ENCODE data around the gene PPIL1.
"Not testable (repeated sequence)": the region's sequence is repeated elsewhere in the genome, so short reads cannot be mapped to it uniquely, and the experiment has no call there.

The PPIL1 gene

GRCh38 chr6:36891153-36891552 is 16.6 kb upstream of the PPIL1 start:
- in situ Hi-C loops (cut with MboI; ENCODE audit: low pct_unique_long_range_greater_than_20kb, low sequenced_read_pairs); DNase-seq: not testable (repeated sequence)

DNA sequence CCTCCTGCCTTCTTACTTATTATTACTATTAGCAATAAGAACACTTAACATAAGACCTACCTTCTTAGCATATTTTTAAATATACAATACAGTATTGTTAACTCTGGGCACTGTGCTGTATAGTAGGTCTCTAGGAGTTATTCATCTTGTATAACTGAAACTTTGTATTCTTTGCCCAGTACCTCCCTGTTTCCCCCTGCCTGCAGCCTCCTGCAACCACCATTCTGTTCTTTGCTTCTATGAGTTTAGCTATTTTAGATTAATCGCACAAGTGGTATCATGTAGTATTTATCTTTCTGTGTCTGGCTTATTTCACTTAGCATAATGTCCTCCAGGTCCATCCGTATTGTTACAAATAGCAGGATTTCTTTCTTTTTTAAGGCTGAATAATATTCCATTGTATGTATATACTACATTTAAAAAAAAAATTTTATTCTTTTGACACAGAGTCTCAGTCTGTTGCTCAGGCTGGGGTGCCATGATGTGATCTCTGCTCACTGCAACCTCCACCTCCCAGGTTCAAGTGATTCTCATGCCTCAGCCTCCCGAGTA is 15.6 kb upstream of the PPIL1 start:
- no peak for DNase-seq
- in situ Hi-C loops (cut with MboI; ENCODE audit: low pct_unique_long_range_greater_than_20kb, low sequenced_read_pairs): no loop called here

DNA sequence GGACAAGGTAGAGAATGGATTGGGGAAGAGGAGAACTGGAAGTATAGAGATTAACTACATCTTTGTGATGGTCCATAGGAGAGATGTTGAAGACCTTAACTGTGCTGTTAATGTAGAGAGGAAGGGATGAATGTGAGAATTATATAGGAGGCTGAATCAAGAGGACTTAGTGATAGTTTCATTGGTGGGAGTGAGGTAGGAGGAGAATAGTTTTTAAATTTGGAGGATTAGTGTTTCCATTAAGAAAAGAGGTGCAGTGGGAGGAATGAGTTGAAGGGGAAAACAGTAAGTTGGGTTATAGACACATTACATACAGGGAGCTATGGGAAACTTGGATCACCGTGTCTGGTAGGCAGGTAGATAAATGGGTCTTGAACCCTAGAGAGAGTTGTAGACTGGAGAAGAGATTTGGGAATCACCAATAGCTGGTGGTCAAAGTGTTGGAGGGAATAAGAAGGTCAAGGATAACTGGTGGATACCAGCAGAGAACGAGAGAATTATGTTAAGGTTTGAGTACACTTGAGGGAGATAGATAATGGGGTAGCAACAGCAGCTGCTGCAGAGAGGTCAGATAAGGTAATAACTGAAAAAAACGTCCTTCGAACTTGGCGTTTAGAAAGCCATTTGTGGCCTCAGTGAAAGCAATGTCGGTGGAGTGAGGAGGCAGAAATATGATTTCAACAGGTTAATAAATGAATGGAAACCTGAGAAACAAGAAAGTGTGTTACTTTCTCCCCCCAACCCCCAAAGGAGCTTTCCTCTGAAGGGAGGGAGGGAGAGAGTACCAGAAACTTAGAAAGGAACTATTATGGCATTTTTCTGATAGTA is 14.3 kb upstream of the PPIL1 start:
- no peak for DNase-seq
- in situ Hi-C loops (cut with MboI; ENCODE audit: low pct_unique_long_range_greater_than_20kb, low sequenced_read_pairs): no loop called here

DNA sequence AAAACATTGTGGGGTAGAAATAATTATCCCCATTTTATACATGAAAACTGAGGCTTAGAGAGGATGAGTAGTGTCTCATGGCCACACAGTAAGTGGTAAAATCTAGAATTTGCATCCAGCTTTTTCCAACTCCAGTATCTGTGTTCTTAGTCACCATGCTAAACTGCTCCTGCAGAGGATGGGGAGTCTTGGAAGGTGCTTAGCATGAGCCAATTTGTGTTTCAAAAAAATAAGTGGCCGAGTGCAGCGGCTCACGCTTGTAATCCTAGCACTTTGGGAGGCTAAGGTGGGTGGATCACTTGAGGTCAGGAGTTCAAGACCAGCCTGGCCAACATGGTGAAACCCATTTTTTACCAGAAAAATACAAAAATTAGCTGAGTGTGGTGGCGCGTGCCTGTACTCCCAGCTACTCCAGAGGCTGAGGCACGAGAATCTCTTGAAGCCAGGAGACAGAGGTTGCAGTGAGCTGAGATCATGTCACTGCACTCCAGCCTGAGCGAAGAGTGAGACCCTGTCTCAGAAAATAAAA is 13.6 kb upstream of the PPIL1 start:
- in situ Hi-C loops (cut with MboI; ENCODE audit: low pct_unique_long_range_greater_than_20kb, low sequenced_read_pairs): no loop called here

GRCh38 chr6:36886950-36887618 is 12.5 kb upstream of the PPIL1 start:
- in situ Hi-C loops (cut with MboI; ENCODE audit: low pct_unique_long_range_greater_than_20kb, low sequenced_read_pairs): no loop called here
- no peak for DNase-seq

More for the DNA sequence above, 13.6 kb upstream of the PPIL1 start:
- no peak for DNase-seq

- in situ Hi-C loops (cut with MboI; ENCODE audit: low pct_unique_long_range_greater_than_20kb, low sequenced_read_pairs): no loop called here
These were observed 11.1 kb upstream of the PPIL1 start, which contains the start of gene C6orf89 for GRCh38 chr6:36885461-36886401. Gene C6orf89, plus strand, starts transcription at chr6:36885952. Its CDS starts 13,493 bp downstream, at chr6:36899445.

DNA sequence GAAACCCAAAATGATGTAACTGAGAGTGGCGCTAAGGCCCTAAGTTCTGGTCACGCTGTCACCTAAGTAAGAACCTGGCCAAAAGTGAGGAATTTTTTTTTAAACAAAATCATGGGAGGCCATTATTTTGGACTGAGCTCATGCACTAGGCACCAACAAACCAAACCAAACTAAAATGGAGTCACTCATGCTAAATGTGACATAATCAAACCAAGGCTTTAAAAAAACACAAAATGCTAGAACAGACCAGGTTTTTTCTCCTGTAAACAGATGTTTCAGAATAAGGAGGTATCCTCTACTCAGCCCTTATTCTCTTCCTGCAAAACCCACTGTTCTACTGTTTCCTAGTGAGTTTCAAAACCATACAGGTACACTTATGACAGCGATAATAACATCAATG is 10.0 kb upstream of the PPIL1 start:
- DNase-seq: no peak
- in situ Hi-C loops (cut with MboI; ENCODE audit: low pct_unique_long_range_greater_than_20kb, low sequenced_read_pairs): no loop called here

More at GRCh38 chr6:36885461-36886401, 11.1 kb upstream of the PPIL1 start, which contains the start of gene C6orf89:
- DNase-seq: peak; percentile 97

DNA sequence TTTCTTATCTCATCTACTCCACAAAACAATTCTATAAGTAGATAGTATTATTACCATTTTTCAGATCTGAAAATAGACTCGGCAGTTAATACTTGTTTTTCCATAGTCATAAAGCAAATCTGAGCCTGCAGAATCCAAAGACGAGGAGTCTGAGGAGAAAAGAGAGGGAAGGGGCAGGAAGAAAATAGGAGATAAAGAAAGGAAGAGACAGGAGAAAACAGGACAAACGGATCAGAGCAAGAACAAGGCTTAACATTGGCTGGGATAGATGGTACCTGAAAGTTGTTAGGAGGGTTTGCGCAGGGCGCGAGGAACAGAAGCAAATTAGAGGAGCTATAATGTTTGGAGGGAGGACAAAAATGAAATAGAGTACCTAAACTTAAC is 639 bp upstream of the PPIL1 start:
- in situ Hi-C loops (cut with MboI; ENCODE audit: low pct_unique_long_range_greater_than_20kb, low sequenced_read_pairs): no loop called here
- DNase-seq: no peak

GRCh38 chr6:36873612-36874442 is 776 bp downstream of the PPIL1 start:
- no peak for DNase-seq

DNA sequence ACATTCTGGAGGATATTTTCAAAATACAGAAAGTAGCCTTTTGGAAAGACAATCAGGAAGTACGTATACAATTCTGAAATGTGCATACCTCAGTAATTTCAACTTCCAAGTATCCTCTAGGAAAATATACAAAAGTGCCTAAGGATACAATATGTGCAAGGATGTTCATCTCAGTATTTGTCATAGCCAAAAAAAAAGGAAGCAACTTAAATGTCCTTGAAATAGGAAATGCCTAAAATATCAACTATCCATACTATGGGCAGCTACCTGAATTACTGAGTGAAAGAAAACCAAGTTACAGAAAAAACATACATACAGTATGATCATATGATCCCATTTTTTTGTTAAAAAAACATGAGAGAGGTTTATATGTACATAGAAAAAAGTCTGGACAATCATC is 1.5 kb downstream of the PPIL1 start:
- DNase-seq: no peak
- in situ Hi-C loops (cut with MboI; ENCODE audit: low pct_unique_long_range_greater_than_20kb, low sequenced_read_pairs): no loop called here

More at GRCh38 chr6:36873612-36874442, 776 bp downstream of the PPIL1 start:
- in situ Hi-C loops (cut with MboI; ENCODE audit: low pct_unique_long_range_greater_than_20kb, low sequenced_read_pairs): no loop called here

DNA sequence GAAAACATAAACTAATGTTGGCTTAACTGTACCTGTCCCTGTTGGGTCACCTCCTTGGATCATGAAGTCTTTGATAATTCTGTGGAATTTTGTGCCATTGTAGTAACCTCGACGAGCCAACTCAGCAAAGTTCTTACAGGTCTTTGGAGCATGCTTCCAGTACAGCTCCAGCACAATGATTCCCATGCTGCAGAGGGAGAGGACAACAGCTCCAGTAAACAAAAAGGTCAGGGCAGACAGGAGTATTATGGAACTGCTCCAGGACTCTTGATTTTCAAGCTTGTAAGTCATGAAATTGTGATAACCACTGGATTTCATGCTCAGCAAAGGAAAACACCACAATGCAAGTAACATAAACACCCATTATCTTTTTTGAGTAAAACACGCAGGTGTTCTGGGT is 2.9 kb downstream of the PPIL1 start:
- DNase-seq: no peak
- in situ Hi-C loops (cut with MboI; ENCODE audit: low pct_unique_long_range_greater_than_20kb, low sequenced_read_pairs): no loop called here

DNA sequence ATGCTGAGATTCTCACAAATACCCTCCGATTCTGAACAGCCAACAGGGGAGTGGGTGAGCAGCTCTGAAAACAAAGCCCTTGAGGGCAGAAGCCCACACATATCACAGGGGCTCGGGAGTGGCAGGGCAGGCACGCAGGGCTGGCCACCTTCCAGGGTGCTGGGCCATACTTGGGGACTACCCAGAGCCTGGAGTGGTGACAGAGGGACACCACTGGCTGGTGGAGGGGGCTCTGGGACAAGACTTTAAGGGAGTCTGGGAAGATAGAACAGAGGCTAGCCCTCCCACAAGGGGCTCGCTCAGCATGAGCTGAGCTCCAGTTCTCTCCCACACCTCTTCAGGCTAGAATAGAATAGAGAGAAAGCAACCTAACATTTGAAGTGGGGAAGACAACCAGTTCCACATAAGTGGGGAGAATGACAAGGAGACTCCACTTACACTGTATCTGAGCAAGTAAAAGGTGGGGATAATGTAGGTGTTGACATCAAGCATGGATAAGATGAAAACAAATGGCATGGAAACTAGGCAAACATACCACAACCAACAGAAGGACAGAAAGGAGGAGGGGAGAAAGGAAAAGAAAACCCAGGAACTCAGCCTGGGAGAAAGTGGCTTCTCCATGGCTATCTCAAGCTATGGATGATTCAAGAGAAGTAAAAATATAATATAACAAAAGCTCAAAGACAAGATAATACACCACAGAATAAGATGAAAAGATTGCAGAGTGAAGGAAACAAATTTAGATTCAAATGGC is 7.0 kb downstream of the PPIL1 start:
- in situ Hi-C loops (cut with MboI; ENCODE audit: low pct_unique_long_range_greater_than_20kb, low sequenced_read_pairs): no loop called here
- DNase-seq: no peak

GRCh38 chr6:36865835-36866234 is 8.8 kb downstream of the PPIL1 start:
- no peak for DNase-seq
- in situ Hi-C loops (cut with MboI; ENCODE audit: low pct_unique_long_range_greater_than_20kb, low sequenced_read_pairs): no loop called here

- DNase-seq: no peak
- in situ Hi-C loops (cut with MboI; ENCODE audit: low pct_unique_long_range_greater_than_20kb, low sequenced_read_pairs): no loop called here
These were observed 10.7 kb downstream of the PPIL1 start for GRCh38 chr6:36863670-36864540.

DNA sequence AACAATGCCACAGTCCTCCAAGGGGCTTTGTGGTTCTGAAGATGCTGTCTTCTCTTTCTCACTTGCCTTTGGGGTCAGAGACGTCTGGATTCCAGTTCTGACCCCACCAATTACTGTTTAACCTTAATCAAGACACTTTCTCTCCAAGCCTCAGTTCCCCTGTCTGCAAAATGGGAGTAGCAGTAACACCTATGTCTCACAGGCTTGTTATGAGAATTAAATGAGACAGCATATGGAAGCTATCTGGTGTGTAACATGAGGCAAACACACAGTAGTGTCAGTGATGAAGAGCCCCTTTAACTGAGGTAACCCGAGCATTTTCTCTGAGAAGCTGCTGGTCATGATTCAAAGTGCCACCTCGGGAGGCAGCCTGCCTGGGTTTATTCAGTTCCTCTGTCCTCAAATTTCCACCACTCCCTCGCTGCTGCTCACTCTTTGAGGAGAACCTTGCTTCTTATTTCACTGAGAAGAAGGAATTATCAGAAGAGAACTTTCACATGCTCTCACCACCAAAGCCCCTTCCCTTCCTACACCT is 11.7 kb downstream of the PPIL1 start:
- in situ Hi-C loops (cut with MboI; ENCODE audit: low pct_unique_long_range_greater_than_20kb, low sequenced_read_pairs): no loop called here
- DNase-seq: no peak

DNA sequence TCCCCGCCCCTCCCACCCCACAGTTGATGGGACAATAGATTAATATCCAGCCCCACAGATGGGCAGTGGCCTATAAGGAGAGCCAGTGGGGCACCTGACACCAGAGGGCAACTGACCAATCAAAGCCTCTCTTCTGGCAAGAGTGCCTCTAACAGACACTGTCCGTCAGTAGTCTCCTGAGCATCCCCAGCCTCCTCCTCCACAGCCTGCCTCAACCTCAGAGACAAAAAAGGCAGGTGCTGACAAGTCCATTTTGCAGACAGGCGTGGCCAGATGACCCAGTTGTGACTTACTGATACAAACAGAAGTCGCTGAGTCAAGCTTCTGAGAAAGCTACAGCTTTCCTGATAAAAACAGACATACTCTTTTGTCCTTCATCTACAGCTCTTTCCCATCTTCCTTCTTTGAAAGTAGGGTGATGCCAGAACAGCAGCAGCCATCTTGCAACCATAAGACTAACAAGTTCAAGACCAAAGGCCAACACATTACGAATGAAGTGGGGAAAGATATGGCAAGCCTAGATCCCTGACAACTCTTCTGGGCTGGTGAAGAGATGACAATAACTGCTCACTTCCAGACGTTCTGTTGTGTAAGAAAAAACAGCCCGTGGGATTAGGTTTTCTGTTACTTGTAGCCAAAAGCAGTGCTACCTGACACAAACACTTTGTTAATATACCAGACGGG is 12.3 kb downstream of the PPIL1 start:
- in situ Hi-C loops (cut with MboI; ENCODE audit: low pct_unique_long_range_greater_than_20kb, low sequenced_read_pairs): no loop called here
- DNase-seq: no peak
